ENCODE results near the gene PIGL. TPM values are rescaled to one million over a fixed set of nuclear protein-coding genes. Genes with fewer than 3 reads are reported as not detected.
A peak's percentile ranks its signal among the peaks of the same experiment; 100 is the strongest.

Gene PIGL
- total and polyA plus RNA-seq, 2 of the 4 experiments (the other 2 are of a cell fraction) = 17.9 to 29.5 TPM

DNA sequence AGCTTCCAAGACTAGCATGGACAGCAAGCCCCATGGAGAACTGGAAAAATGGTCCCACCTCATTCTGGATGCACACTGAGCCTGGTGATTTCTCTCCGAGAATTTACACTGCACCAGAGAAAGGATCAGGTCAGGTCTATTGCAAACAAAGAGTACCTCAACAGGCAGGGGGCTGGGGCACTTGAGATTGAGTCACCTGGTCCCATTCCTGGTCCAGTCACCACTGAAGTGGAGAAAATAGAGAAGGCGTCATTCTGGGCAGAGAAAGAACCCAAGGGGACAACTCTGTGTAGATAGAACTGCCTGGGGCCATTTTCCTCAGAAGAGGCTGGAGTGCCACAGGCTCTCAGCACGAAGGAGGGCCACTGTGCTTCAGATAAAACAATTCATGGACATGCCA, 97.8 kb downstream of the PIGL start:
- BruUV-seq (replicated peaks) = no TSS peak
- Histone ChIP-seq H3K9ac (ENCODE audit: low read depth, low read length) (no peak overlapping the region), H3K18ac (ENCODE audit: low read depth, low read length) (peak overlapping the region; percentile 47; the same call in 1 of the 2 replicates), H3K4me2 (ENCODE audit: low read depth, low read length) (no peak overlapping the region), H3K4me3 (ENCODE audit: insufficient read depth, low read depth, low read length) (no peak overlapping the region), H2AK5ac (ENCODE audit: low read depth, low read length) (peak overlapping the region; percentile 90; the same call in 1 of the 2 replicates), H3K27me3 (ENCODE audit: control insufficient read depth, insufficient read depth, low read length) (no peaks in the 10 kb centered on the region), H3K56ac (ENCODE audit: extremely low read depth, insufficient read depth, low read length) (no peak overlapping the region), H4K20me1 (ENCODE audit: insufficient read depth, low read length) (peaks cover 5% of the 10 kb centered on the region; the same call in 1 of the 2 replicates), H3K36me3 (ENCODE audit: control insufficient read depth, insufficient read depth, low read length) (peaks cover 1% of the 10 kb centered on the region; the same call in 1 of the 2 replicates), H3K4ac (ENCODE audit: low read depth, low read length) (peak overlapping the region; percentile 37), H2BK5ac (ENCODE audit: low read depth, low read length, poor library complexity, severe bottlenecking) (no peak overlapping the region), H4K91ac (ENCODE audit: insufficient read depth, low read depth, low read length) (no peak overlapping the region; the same call in none of the 2 replicates), H3K9me3 (ENCODE audit: control insufficient read depth, insufficient read depth, low read length) (no peaks in the 10 kb centered on the region), H3K14ac (replicated peaks; ENCODE audit: low read depth, low read length) (peak overlapping the region; percentile 49; the same call in 1 of the 2 replicates), H4K8ac (ENCODE audit: low read depth in 2 of 2, low read length in 2 of 2) (no peak overlapping the region), H2AFZ (replicated peaks; ENCODE audit: low read length, poor library complexity) (no peak overlapping the region), H3K9me1 (ENCODE audit: insufficient read depth, low read length) (peaks cover 7% of the 10 kb centered on the region), H3K27ac (ENCODE audit: insufficient read depth, low read length) (no peak overlapping the region), H3K4me1 (ENCODE audit: control insufficient read depth, insufficient read depth, low read length) (peaks cover 13% of the 10 kb centered on the region), H2BK20ac (ENCODE audit: low read depth, low read length) (peak overlapping the region; percentile 29; the same call in 1 of the 2 replicates), H2AK9ac (replicated peaks; ENCODE audit: low read depth, low read length, poor library complexity) (peak overlapping the region; percentile 48), H3K23ac (ENCODE audit: low read depth, low read length) (peak overlapping the region; percentile 31; the same call in 1 of the 2 replicates), H2BK120ac (ENCODE audit: low read depth, low read length) (peak overlapping the region; percentile 53; the same call in 1 of the 2 replicates), H3K79me1 (ENCODE audit: low read depth in 1 of 2, low read length in 2 of 2) (no peaks in the 10 kb centered on the region), H4K5ac (ENCODE audit: low read depth, low read length) (no peak overlapping the region), H2BK15ac (ENCODE audit: low read depth, low read length) (peak overlapping the region; percentile 39; the same call in 2 of the 3 replicates)
- intact Hi-C loops (cut with micrococcal nuclease) = no loop called here
- POLR2A ChIA-PET (ENCODE audit: unreplicated experiment) = no interaction called here
- CTCF ChIA-PET = interaction anchor here (1.2 kb wide), 1 partner anchor 10 kb away, joined by 5 read pairs; no protein-coding TSS in a partner anchor
- DNase-seq (no peak), ATAC-seq (ENCODE audit: low read depth) (no peak)
- WGBS, 2 experiments (ENCODE audit: extremely low coverage in 2 of 2, insufficient read length in 1 of 2) = no CpG with 5 or more reads among the region's 3 CpGs
- dilution Hi-C loops (cut with HindIII; ENCODE audit: low sequenced_read_pairs, unreplicated experiment) = no loop called here
- TF ChIP-seq FOS (IDR thresholded peaks at IDR 0.05; ENCODE audit: low read depth, low read length) = no peak
- no peak for TF ChIP-seq RCOR1 (IDR thresholded peaks at IDR 0.05; ENCODE audit: insufficient replicate concordance, low read length)
- no peak for TF ChIP-seq RFX5 (IDR thresholded peaks at IDR 0.05; ENCODE audit: low read depth, low read length)
- in situ Hi-C loops (cut with MboI; ENCODE audit: low sequenced_read_pairs) = no loop called here
